ENCODE data around the gene XYLT1. TPM values are rescaled to one million over a fixed set of nuclear protein-coding genes. Genes with fewer than 3 reads are reported as not detected.

Gene XYLT1
- total and polyA plus RNA-seq, 2 of the 8 experiments (the other 6 are each of a cell fraction or from before 2014, with no cell fraction given): 6.6 to 25.4 TPM

GRCh38 chr16:17229131-17229530 lies 241.6 kb downstream of the XYLT1 start (continued):
- TF ChIP-seq, protein P1, sequence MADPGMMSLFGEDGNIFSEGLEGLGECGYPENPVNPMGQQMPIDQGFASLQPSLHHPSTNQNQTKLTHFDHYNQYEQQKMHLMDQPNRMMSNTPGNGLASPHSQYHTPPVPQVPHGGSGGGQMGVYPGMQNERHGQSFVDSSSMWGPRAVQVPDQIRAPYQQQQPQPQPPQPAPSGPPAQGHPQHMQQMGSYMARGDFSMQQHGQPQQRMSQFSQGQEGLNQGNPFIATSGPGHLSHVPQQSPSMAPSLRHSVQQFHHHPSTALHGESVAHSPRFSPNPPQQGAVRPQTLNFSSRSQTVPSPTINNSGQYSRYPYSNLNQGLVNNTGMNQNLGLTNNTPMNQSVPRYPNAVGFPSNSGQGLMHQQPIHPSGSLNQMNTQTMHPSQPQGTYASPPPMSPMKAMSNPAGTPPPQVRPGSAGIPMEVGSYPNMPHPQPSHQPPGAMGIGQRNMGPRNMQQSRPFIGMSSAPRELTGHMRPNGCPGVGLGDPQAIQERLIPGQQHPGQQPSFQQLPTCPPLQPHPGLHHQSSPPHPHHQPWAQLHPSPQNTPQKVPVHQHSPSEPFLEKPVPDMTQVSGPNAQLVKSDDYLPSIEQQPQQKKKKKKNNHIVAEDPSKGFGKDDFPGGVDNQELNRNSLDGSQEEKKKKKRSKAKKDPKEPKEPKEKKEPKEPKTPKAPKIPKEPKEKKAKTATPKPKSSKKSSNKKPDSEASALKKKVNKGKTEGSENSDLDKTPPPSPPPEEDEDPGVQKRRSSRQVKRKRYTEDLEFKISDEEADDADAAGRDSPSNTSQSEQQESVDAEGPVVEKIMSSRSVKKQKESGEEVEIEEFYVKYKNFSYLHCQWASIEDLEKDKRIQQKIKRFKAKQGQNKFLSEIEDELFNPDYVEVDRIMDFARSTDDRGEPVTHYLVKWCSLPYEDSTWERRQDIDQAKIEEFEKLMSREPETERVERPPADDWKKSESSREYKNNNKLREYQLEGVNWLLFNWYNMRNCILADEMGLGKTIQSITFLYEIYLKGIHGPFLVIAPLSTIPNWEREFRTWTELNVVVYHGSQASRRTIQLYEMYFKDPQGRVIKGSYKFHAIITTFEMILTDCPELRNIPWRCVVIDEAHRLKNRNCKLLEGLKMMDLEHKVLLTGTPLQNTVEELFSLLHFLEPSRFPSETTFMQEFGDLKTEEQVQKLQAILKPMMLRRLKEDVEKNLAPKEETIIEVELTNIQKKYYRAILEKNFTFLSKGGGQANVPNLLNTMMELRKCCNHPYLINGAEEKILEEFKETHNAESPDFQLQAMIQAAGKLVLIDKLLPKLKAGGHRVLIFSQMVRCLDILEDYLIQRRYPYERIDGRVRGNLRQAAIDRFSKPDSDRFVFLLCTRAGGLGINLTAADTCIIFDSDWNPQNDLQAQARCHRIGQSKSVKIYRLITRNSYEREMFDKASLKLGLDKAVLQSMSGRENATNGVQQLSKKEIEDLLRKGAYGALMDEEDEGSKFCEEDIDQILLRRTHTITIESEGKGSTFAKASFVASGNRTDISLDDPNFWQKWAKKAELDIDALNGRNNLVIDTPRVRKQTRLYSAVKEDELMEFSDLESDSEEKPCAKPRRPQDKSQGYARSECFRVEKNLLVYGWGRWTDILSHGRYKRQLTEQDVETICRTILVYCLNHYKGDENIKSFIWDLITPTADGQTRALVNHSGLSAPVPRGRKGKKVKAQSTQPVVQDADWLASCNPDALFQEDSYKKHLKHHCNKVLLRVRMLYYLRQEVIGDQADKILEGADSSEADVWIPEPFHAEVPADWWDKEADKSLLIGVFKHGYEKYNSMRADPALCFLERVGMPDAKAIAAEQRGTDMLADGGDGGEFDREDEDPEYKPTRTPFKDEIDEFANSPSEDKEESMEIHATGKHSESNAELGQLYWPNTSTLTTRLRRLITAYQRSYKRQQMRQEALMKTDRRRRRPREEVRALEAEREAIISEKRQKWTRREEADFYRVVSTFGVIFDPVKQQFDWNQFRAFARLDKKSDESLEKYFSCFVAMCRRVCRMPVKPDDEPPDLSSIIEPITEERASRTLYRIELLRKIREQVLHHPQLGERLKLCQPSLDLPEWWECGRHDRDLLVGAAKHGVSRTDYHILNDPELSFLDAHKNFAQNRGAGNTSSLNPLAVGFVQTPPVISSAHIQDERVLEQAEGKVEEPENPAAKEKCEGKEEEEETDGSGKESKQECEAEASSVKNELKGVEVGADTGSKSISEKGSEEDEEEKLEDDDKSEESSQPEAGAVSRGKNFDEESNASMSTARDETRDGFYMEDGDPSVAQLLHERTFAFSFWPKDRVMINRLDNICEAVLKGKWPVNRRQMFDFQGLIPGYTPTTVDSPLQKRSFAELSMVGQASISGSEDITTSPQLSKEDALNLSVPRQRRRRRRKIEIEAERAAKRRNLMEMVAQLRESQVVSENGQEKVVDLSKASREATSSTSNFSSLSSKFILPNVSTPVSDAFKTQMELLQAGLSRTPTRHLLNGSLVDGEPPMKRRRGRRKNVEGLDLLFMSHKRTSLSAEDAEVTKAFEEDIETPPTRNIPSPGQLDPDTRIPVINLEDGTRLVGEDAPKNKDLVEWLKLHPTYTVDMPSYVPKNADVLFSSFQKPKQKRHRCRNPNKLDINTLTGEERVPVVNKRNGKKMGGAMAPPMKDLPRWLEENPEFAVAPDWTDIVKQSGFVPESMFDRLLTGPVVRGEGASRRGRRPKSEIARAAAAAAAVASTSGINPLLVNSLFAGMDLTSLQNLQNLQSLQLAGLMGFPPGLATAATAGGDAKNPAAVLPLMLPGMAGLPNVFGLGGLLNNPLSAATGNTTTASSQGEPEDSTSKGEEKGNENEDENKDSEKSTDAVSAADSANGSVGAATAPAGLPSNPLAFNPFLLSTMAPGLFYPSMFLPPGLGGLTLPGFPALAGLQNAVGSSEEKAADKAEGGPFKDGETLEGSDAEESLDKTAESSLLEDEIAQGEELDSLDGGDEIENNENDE (IDR thresholded peaks at IDR 0.05; ENCODE audit: insufficient replicate concordance, low read length): no peak
- no peak for TF ChIP-seq ATF3 (IDR thresholded peaks at IDR 0.05; ENCODE audit: insufficient read depth, low read depth, low read length)
- TF ChIP-seq SUZ12 (IDR thresholded peaks at IDR 0.05; ENCODE audit: low read length): no peak
- TF ChIP-seq, protein P2, sequence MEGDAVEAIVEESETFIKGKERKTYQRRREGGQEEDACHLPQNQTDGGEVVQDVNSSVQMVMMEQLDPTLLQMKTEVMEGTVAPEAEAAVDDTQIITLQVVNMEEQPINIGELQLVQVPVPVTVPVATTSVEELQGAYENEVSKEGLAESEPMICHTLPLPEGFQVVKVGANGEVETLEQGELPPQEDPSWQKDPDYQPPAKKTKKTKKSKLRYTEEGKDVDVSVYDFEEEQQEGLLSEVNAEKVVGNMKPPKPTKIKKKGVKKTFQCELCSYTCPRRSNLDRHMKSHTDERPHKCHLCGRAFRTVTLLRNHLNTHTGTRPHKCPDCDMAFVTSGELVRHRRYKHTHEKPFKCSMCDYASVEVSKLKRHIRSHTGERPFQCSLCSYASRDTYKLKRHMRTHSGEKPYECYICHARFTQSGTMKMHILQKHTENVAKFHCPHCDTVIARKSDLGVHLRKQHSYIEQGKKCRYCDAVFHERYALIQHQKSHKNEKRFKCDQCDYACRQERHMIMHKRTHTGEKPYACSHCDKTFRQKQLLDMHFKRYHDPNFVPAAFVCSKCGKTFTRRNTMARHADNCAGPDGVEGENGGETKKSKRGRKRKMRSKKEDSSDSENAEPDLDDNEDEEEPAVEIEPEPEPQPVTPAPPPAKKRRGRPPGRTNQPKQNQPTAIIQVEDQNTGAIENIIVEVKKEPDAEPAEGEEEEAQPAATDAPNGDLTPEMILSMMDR (IDR thresholded peaks at IDR 0.05; ENCODE audit: control extremely low read depth in 1 of 3, insufficient read depth in 1 of 3, low read depth in 1 of 3, low read length in 3 of 3): no peak
- no peak for TF ChIP-seq MAX (IDR thresholded peaks at IDR 0.05)
- TF ChIP-seq RAD21 (IDR thresholded peaks at IDR 0.05 in 1 of 2, conservative IDR thresholded peaks at IDR 0.05 in 1 of 2; ENCODE audit: low read depth in 2 of 2, low read length in 2 of 2): no peak
- TF ChIP-seq ASH2L (IDR thresholded peaks at IDR 0.05; ENCODE audit: low read length): no peak

All from H1 (cell line).